IPS DF 4.7 (cell line): ENCODE results near the gene MAP3K10.

Experiments
- DNase-seq: peaks from one replicate; pipeline ENCODE4 v3.0.0-alpha.2; 2013; ENCODE audit warnings: low spot score; ENCODE audit errors: extremely low read depth

Gene MAP3K10

DNA sequence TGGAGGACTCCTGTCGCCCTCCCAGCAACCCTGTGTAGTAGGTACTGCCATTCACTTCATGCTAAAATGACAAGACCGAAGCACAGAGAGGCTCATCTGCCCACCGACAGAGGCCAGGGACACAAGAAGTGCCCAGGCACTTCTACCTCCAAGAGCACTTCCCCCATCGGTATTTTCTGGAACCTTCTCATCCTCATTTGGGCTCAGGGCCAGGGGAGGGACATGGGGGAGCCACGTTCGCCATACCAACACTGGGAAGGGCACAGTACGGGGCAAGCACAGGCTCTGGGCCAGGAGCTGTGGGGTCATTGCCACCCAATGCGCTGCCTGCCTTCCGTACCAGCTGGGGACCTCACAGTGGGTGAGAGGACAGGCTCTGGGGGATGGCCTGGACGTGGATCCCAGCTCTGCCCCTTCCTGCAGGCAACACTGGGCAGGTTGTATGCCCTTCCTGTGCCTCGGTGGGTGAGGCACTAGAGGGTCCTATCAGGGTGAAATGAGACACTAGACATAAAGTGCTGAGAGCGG is 56.6 kb downstream of the MAP3K10 start:
- DNase-seq = no peak

DNA sequence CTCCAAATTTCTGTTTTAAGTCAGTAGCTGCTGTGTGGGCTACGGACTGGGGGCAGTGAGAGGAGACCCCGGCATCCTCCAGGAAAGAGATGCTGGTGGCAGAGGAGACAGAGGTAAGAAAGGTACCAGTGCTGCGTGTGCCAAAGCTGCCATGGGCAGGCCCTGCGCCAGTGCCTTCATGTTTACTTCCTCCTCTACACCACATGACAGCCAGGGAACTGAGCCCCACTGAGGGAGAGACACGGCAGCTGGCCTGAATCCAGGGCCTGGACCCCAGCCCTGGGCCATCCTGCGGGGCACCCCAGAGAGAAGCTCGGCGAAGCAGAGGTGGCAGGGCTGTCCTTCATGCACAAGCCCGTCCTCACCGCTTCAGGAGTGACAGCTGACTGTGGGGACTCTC is 58.0 kb downstream of the MAP3K10 start:
- DNase-seq = no peak

DNA sequence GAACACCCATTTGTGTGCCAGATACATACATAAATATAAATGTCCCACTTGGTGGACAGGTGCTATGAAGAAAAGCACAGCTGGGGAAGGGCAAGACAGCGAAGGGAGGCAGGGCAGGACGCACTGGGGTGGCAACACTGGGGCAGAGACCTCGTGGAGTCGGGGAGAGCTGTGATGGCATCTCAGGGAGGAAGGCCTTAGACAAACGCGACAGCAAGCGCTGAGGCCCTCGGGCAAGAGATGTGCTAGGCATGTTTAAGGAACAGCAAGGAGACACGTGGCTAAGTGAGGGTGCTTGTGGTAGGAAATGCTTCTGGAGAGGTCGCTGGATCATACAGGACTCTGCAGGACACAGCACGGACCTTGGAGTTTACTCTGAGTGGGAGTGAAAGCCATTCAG is 58.6 kb downstream of the MAP3K10 start:
- DNase-seq = no peak

DNA sequence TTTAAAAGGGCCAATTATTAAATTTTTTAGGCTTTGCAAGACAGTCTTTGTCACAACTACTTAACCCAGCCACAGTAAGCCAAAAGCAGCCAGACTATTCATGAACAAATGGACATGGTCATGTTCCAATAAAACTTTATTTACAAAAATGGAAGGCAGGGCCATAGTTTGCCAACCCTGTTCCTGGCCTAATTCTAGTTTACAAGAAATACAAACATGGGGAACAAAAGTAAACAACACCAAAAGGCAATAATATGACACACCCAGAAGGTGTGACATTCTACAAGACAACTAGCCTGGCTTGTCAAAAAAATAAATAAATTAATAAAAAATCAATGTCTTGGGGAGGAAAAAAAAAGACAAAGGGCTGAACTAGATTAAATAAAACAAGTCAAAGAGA is 60.0 kb downstream of the MAP3K10 start:
- no peak for DNase-seq

DNA sequence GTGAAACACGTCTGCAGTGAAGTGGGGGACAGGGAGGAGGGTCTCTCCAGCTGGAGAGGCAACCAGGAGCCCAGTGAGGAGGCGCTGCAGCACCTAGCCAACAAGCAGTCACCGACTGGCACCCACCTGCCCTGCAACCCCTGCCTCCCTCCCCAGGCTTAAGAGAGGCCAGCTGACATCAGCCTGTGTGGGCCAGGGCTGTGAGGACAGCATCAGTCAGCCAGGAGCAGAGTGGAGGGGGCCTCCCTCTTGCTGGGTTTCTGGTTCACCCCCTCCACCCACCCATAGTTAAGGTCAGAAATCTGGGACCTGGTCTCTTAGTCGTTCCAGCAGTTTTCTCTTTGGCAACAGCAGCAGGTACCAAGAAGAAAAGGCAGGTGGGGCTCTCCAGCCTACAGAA is 60.8 kb downstream of the MAP3K10 start:
- DNase-seq = no peak

DNA sequence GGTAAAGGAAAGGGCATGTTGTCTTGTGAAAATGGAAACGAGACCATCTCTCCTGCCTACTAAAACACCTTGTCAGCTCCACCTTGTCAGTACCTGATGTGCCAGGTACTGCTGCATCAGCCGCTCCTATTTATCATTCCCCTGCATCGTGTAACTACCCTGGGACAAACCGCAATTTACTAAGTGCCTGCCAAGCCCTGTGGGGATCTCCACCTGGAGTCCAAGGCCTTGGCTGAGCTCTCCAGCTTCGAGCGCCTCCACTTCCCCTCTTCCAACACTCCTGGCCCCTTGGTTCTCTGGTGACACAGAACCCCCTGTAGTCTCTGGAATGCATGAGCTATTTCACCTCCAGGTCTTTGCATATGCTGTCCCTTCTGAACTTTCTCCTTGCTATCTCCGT is 61.2 kb downstream of the MAP3K10 start:
- DNase-seq = peak; percentile 38

DNA sequence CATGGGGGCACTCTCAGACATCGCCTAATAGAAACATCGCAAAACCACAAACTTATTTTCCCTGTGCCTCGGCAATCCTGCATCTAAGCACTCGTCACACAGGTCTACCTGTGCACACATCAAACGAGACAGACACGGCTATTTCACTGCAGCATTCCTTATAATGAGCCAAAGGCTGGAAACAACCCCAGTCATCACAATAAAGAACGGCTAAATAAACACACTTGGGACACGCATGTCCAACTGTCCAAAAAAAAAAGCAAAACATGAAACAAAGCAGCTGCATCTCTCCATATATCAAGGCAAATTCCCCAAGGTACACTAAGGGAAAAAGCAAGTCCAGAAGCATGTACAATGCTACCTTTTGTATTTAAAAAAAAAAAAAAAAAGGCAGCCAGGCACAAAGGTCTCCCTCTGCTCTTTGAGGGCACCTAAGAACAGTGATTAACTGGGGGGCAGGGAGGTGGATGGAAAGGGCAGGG is 62.4 kb downstream of the MAP3K10 start:
- DNase-seq = no peak

DNA sequence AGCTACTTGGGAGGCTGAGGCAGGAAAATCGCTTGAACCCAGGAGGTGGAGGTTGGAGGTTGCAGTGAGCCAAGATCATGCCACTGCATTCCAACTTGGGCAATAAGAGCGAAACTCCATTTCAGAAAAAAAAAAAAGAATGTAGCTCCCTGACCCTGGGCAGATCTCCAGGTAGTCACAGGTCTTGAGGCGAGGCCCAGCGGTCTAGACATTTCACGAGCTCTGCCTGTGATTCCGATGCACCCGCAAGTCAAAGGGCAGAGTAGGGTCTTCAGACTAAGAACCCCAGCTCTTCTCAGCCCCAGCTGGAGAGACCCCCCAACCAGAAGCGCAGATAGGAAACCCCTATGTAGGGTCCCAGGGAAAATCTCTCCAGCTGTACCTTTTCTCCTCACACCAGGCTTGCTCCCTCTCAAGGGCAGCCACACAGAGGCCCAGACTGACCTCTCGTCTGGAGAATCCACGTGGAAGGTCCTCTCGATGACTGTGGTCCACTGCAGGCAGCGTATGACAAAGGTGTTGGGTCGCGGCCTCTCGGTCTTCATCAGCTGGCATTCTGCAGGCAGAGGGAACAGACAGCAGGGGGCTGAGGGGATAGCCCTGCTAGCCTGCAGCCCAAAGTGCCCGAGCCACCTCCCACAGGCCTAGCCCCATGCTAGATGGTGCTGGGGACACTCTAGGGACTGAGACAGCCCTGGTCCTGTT is 63.6 kb downstream of the MAP3K10 start:
- no peak for DNase-seq

DNA sequence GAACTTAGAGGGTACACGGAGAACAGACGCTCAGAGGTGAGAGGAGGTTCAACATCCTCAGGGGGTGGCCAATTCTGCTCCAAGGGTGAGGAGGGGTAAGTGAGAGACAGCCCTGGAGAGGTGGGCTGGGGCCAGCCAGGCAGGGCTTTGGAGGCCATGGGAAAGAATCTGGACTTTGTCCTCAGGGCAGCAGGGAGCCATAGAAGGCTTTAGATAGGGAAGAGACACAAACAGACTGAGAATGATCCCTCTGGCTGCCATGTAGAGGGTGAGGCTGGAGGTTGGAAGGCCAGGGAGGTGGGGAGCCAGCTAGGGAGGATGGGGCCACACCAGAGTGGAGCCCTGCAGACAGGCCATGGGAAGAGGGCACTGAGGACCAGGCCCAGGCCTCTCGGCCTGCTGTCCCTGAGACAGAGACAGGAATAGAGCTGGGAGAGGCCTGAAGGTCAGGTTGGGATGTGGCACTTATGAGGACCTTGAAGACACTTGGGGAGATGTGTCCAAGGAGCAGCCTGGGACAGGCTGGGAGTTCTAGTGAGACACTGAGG is 64.5 kb downstream of the MAP3K10 start:
- DNase-seq = no peak

DNA sequence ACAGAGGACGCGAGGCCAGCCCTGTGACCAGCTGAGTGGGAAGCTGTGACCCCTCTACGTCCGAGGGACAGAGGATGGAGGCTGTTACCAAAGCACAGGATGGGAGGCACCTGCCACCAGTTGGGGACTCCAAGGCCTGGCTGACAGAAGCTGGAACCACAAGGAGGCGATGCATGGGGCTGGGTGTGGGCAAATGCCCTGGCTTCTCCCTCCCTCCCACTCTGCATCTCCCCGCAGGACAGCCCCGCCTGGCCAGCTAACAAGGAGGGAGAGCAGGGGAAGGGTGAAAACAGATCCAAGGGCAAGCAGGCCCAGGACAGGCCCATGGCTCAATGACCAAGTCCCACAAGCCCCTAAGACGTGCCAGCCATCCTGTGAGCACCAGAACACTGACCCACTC is 65.3 kb downstream of the MAP3K10 start:
- DNase-seq = no peak

DNA sequence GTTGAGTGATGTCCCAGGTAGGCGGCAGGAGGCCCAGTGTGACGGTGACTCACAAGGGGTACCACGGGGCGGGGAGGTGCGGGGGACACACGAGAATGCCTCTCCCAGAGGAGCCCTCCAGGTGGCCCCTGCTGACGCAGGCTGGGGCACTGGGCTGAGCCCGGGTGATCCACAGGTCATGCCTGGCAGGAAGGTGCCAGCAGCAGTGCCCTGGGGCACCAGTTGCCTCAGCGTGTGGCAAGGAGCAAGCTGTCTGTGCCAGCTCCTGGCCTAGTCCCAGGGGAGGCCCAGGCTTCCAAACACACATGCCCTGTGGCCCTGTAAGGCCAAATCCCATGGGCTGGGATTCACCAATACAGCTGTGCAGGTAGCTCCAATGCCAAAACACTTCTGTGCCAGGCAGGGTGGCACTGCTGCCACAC is 65.9 kb downstream of the MAP3K10 start:
- no peak for DNase-seq

DNA sequence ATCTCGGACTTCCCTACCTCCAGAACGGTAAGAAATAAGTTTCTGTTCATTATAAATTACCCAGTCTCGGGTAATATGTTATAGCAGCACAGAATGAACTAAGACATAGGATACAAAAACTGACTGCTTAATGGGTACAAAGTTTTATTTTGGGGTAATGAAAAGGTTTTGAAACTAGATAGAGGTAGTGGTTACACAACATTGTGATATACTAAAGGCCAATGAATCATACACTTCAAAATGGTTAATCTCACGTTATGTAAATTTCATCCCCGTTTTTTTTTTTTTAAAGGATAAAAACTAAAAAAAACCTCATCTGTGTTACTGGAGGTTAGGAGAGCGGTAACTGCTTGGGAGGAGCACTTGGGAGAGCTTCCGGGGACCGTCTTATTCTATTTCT is 70.4 kb downstream of the MAP3K10 start:
- DNase-seq = no peak

DNA sequence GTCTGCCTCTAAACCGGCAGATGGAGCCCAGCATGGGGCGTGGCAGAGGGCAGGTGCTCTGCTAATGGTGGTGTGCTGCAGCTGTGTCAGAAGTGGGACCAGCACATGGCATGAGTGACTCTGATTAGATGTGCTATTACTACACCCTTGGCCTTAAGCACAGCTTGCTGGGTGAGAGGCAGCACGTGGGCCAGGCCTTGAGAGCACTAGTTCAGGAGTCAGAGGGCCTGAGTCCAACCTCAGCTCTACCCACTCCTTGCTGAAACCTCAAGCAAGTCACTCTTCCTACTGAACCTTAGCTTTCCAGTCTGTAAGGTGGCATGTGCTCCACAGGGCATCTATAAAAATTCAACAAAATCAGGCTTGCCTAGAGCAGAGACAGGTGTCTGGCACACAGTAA is 71.2 kb downstream of the MAP3K10 start:
- no peak for DNase-seq

DNA sequence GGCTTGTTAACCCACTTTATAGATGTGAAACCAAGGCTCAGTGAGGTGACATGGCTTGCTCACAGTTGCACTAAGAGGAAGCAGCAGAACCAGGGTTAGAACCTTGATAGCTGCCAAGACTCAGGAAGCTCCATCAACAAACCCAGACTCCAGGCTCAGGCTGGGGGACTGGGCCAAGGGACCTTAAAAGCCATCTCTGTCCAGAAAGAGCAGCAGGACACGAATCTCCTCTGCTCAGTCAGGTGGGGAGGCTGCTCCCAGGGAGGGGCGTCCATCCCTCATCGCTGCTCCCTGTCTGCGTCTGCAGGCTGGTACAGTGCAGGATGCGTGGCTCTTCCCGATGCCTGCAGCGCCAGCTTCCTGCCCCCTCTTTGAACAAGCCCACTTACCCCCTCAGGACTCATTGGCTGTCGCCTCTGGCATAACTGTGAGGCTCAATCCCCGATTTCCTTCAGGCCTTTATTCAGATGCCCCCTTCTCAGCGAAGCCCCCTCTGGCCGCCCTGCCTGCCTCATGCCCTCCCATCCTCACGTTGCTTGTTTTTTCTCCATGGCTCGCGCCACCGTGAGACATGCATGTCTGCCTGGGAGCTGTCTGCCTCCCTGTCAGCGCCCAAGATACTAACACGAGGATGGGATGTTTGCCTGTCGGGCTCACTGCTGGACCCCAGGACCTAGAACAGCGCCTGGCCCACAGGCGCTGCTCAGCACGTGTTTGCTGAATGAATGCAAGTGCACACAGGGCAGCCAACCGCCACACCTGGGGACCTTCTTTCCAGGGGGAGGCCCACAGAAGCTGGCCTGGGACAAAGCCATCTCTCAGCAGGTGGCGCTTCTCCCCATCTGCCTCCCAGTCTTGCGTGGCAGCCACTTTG is 72.5 kb downstream of the MAP3K10 start:
- DNase-seq = no peak

DNA sequence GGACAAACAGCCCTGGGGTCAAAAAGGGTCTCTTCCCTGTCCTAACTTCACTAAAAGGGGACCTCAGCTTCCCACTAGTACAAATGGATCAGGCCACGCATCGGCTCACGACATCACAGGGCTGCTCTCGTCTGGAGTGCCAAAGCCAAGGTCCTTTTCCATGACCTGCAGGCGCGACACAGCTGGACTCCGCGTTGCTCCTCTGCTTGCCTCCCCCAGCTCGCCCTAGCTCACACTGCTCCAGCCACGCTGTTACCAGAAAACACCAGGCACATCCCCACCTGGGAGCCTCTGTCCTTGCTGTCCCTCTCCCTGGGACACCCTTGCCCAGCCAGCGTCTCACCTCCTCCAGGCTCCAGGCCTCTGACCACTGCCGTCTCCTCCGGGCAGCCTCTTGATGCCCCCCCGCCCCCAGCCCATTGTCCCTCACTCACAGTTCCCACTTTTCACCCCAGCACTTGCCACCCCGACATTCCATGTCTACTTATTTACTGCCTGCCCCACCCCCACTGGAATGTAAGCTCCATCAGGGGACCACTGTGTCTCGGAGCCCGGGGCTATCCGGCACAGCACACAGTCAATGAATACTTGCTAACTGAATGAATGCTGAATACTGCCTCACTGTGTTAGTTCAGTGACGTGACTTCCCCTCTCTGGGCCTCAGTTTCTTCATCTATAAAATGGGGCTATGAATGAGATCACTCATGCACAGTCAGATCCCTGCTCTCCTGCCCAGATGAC is 73.3 kb downstream of the MAP3K10 start:
- DNase-seq = no peak
